Stimulated activated CD8-positive, alpha-beta memory T cell treated with anti-CD3 and anti-CD28 coated beads, Interleukin-4, amount 100 ng/mL, for 4 hours (primary cell): ENCODE data around the gene TSHZ2.

ENCODE experiments used
- DNase-seq, 2 donors: peaks; one replicate each; pipeline ENCODE4 v3.0.0-alpha.2; 2020; ENCODE audit warnings: low read depth in 2 of 2, low spot score in 1 of 2

Gene TSHZ2

DNA sequence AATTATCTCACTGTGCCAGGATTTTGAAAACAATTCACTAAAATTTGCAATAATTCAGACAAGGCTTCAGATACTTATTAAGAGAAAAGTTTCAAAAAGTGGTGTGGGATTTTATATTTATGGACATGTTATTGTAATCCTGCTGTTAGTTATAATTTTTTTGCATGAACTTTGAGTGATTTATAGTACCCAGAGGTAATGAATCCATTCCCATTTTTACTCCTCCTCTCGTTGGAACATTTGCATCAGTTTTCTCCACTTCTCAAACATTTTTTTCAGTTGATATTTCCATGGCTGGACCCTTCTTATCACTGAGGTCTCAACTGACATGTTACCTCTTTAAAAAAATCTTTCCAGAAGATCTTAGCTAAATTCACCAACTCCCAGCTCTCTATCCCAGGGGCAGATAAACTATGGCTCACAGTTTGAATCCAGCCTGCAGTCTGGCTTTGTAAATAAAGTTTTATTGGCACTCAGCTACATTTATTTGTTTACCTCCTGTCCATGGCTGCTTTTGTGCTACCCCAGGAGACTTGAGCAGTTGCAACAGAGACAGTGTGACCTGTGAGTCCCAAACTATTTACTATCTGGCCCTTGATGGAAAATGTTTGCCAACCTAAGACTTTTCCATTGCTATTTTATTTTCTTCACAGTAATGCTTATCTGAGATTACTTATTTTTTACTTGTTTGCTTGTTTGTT, 83.4 kb downstream of the TSHZ2 start:
- no peak for DNase-seq

DNA sequence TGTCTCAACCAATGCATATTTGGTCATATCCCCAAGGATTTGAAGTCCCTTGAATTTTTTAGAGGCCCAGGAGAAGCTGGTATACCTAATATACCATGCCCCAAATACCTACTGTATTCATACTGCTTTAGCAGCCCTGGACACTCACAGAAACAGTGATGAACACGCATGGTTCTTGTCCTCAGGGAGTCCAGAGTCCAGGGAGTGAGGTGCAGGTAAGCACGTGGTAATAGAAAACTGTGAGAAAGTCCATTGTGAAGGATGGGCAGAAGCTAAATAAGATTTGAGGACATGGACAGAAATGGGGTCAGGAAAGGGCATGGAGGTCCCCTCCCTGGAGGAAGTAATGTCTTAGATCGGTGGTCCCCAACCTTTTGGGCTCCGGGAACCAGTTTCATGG, 85.4 kb downstream of the TSHZ2 start:
- no peak for DNase-seq

DNA sequence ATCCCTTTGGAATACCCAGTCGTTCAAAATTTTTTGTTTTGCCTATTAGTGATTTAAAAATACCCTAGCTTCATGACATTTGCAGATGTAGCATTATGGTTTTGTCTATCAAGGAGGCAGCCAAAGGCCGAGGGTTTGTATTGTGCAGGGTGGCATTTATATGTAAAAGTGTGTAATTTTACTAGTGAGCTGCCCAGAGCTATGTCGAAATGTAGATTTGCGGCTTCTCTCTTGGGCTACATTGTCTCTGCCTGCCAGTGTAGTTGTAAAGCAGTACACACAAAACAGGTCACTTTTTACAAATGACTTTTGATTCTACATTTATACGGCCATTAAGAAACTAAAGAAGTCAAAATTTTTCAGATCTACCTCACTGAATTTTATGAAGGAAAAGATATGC, 87.7 kb downstream of the TSHZ2 start:
- no peak for DNase-seq

DNA sequence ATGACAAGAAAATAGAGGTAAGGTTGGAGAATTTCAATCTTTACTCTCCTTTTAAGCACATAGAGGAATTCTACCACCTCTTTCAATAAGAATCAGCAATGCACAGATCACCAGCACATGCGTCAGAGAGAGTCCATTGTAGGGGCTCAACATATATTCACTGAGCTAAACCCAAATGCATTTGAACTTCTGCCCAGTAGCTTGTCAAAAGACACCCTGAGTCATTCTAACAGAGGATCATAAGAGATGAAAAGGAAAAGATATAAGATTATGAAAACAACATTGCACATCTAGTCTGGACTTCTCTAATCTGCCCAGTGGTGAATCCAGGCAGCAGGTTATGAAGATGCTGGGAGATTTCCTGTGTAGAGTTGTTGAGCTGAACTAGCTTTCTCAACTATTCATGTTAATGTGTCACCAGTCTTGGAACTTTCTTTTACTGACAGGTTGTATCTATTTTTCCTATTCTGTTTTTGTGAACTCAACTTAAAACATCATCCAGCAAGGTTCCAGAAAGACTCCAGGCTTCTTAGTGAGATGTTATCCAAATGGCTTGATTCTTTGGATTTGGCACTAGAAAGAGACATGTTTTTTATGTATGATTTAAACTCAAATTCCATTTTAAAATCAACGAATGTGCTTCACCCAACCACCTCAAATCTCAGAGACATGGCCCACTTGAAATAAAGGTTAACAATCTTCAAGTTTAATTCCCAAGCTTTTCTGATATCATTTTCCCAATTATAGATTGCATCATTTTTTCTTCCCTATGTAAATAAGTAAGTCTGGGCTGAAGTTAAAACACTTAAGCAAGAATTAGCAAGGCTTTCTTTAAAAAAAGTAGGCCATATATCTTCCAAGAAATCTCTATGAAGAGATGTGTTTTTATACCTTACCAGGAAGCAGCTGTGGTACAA, 89.3 kb downstream of the TSHZ2 start:
- DNase-seq, result no peak

DNA sequence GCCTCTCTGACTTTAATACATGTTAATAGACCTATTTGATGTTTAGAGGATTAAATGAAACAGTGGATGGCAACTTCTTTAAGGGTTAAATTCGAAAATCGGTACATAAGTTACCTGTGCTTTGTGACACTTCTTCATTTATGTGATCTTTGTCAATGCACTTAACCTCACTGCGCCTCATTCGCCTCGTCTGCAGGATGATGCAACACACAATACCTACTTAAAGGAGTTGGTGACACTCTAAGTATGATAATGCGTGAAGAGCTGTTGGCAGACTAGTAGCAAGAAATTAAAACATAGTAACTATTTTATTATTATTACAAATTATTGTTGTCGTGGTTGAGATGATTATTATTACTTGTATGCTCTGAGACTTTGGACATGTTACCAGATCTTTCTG, 92.8 kb downstream of the TSHZ2 start:
- no peak for DNase-seq

DNA sequence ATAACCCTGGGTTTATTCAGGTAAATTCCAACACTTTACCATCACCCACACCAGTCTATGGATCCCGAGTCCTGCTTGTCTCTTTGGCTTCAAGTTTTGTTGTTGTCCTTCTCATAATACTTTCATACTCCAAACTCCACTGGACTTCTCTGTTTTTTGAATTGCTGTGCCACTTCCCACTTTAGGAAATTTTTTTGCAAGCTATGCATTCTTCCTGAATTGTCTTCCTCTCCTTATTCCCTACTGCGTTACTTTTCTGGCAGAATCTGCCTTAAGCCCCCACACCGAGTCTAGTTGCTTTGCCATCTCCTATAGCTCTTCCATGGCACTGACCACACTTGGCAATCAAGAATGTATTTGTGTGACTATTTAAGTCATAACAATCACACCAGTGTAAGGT, 96.1 kb downstream of the TSHZ2 start:
- no peak for DNase-seq

DNA sequence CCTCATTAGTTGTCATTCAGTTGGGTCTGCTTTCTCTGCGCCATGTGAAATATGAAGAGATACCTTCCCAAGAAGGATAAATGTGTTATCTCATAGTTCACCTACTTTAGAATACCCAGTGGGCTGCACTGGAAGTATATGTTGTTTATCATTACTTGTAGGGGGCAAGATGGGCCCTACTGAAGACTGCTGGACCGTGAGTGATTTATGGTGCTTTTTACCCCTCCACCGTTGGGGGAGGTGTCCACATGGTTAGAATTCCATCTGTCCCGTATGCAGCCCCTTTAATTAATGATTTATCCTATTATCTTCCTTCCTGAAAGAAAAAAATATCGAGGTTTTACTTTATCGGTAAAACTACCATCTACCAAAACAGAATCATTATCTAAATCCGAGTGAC, 97.0 kb downstream of the TSHZ2 start:
- DNase-seq, result no peak

DNA sequence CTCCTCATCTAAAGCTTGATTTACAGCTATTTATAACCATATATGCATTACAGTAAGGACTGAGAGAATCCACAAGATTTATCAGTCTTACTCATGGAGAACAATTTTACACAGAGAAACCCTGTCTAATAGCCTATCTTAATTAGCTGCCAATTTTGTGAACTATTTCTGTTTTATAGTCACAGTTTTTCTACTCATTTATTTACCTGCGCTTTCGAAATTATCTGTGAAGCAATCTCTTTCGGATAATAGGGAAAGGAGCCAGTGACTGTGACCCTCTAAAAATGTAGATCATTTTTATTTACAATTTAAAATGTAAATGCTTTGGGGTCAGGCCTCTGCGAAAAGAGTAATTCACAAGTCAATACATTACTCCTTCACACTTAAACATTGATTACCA, 98.1 kb downstream of the TSHZ2 start:
- no peak for DNase-seq

DNA sequence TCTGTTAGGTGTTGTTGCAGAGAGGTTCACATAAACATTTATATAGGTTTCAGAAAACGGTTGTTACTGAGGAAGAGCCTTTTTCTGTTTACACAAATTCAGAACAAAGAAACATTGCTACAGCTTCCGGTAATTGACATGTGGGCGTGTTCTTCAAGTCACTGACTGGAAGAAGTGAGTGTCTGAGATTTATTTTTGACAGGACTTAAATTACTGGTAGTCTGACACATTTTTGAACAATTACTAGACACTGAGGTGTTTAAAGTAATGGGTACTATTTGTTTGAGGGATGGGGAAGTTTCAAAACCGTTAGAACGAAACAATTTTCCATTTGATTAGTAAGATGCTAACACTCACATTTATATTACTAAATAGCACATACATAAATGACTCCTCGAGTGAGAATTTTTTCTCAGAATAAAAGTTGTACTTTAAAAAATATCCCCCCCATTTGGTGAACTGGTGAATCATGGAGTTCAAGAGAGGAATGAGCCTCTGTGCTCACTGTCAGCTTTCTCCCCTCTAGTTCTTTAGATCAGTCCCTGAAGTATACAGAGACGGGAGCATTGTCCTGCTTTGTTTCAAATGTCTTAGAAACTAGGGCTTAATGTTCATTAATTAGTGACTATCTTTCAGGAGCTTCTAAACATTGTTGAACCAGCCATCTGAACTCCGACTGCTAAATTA, 98.7 kb downstream of the TSHZ2 start:
- DNase-seq, result no peak

DNA sequence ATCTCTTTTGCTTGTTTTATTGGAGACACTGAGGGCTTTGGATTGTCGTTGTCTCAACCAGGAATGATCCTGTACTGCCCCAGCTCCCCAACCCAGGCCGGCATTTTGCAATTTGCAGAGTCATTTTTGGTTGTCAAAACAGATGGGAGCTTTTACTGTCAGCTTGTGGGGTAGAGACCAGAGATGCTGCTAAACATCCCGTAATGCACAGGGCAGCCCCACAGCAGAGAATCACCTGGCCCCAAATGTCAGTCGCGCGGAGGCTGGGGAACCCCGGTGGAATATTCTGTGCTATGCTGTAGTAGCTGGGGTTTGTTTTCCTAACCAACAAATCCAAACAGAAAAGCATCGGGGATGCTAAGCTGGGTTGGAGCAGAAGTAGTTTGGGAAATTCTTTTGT, 99.7 kb downstream of the TSHZ2 start:
- DNase-seq, result no peak

DNA sequence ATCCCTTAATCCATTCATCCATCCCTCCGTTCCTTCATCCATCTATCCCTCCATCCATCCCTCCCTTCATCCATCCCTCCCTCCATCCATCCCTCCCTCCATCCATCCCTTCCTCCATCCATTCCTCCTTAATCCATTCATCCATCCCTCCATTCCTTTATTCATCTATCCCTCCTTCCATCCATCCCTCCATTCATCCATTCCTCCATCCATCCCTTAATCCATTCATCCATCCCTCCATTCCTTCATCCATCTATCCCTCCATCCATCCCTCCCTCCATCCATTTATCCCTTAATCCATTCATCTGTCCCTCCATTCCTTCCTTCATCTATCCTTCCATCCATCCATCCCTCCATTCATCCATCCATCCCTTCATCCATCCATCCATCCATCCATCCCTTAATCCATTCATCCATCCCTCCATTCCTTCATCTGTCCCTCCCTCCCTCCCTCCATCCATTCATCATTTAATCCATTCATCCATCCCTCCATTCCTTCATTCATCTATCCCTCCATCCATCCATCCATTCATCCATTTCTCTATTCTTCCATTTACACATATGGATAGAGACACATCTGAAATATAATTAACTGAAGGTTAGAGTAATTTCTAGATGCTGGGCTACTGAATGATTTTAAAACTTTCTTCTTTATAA, 100.9 kb downstream of the TSHZ2 start:
- DNase-seq, result no peak

DNA sequence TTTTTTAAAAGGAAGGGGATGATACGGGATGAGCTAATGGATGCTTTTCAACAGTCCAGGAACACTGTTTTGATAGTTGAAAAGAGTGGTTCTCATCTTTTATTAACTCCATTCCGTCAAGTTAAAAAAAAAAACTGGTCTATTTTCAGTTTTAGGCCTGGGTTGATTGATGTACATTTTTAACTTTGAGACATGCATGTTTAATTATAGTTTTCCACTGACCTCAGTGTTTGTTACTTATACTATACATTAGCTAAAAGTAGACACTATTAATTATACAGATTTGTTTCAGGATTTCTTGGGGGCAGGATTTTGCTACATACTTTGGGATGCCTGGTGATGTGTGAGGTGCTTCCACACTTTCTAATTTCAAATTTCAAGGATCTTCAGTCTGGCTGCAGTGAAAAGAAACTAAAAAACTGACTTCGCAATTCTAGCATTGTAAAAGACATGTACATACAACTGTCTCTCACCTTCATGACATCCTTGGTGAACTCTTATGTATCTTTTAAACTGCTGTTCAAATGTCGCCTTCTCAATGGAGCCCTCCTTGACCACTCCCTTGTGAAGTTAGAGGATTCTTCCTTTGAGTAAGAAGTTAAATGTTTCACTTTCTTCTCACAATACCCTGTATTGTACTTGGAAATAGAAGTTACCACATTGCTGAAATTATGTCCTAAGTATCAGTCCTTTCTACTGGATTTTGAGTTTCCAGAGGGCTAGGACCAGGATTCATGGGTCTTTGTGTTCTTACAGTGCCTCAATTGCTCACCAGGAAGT, 101.7 kb downstream of the TSHZ2 start:
- no peak for DNase-seq

DNA sequence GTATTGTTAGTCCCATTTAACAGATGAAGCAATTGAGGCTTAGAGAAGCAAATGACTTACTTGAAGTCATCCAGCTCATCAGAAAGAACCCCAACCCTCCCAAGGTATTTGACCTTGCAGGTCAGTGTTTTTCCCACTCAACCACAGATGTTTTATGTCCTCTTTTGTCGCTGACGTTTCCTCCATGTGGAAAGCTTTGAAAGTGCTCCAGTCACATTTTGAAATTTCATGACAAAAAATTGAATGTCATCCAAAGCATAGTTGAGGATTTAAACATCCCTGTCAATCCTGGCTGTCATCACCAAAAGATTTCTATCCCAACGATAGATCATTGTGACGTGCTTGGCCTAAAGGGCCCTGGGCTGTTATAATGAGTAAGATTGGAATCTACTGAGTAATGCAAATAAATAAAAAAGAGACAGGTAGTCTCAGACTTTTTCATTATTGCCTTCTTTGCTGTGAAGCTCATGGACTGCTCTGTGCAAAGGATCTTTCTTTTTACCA, 102.7 kb downstream of the TSHZ2 start:
- no peak for DNase-seq

DNA sequence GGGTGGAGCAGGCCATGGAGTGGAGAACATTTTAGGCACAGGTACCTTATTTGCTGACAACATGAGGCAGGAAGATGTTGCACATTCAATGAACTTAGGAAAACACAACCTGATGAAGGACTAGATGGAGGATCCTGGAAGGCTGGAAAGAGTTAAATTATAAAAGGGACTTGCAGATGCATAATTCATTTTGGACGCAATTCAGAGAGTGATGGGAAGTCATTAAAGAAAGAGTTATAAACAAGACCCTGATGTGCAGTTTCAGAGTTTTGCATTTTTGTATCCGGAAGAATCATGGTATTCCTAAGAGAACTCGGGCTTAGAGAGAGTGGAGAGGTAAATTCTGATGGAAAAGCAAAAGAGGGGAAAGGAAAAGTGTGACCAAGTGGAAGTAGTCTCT, 104.5 kb downstream of the TSHZ2 start:
- DNase-seq, result no peak

DNA sequence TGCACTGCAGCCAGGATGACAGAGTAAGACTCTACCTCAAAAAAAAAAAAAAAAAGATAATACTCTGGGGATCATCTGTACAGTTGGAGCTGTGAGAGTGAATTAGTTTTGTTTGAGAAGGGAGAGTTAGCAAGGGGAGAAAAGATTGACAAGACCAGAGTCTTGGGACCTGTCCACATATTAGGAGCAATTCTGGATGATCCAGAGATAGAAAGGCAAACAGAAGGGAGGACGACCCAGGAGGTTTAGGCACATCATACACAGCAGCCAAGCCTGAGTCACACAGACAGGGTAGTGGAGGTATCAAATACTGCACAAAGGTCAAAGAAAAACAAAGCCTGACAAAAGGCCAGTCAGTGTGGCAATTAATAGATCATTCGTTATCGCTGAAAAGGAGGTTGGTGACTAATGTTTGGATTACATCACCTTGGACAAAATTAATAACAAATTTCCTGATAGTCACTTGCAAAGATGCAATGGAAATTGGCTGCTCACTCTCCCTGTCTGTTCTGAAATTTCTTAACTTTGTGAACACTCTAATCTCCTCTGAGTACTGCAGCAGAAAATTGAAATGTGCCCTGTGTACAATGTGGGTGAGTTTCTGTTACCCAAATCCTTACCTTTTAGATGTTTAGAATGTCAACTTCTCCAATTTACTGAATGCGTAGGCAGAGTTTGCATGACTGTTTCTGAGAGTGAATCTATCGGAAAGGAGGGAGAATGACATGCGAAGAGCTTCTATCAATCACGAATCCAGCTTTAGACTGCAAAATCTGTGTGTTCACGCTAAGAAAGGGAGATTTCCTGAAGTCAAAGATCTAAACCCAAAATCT, 105.4 kb downstream of the TSHZ2 start:
- DNase-seq, result no peak

DNA sequence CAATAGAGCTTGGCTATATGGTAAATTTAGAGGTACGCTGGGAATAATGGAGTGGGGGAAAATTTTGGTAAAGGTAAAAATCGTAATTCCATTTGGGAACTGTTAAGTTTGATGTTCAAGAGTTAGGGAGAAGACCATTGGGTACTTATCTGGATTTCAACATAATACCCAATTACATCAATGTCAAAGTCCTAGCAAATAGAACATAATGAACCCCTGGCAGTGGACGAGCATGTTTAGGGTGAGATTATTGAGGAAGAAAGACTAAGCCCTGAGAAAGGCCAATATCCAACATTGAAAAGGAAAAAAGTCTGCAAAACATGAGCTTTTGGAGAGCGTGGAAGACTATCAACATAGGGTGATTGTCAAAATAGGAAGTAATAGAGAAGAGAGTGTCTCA, 106.6 kb downstream of the TSHZ2 start:
- no peak for DNase-seq

DNA sequence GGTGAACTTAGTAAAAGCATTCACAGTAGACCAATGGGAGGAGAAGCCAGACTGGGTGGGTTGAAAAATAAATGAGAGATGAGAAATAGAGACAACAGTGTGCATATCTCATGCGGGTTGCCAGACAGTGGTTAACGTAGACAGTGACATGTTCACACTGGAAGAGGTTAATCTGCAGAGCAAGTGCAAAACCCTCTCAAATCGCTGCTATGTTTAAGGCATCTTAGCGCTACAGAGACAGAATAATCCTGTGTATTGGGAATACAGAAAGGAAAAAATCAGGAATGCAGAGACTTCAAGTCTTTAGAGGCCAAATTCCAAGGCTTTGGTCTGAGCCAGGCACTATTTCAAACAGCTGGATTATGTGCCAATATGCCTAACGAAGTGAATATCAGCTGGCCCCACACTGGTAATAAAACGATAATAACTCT, 107.1 kb downstream of the TSHZ2 start:
- no peak for DNase-seq

DNA sequence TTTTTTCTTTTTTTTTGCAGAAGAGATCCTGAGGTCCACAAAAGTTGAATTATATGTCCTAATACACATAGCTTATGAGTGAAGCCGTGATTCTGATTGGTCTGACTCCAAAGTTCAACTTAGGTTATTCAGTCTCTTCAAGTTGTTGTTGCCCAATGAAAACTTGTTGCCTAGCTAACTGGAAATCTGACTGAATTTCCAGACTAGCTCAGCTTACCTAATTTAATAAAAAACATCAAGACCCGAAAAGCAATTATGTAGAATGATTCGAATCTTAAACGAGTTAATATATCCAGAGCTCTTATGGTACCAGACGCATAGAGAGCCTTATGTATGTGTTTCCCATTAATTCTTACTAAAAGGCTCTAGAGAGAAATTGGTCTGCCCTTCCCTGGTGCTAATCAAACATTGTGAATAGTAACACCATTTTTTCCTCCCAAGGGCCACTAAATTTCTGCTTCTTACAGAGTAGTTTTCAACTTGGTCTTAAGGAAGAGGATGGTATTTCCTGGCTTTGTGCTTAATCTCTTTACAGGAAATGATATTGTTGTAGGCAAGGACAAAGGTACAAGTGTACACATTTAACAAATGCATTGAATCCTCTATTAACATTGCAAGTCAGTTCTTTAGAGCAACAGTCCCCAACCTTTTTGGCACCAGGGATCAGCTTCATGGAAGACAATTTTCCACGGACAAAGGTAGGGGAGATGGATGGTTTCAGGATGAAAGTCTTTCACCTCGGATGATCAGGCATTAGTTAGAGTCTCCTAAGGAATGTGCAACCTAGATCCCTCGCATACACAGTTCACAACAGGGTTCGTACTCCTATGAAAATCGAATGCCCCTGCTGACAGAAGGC, 107.9 kb downstream of the TSHZ2 start:
- no peak for DNase-seq

DNA sequence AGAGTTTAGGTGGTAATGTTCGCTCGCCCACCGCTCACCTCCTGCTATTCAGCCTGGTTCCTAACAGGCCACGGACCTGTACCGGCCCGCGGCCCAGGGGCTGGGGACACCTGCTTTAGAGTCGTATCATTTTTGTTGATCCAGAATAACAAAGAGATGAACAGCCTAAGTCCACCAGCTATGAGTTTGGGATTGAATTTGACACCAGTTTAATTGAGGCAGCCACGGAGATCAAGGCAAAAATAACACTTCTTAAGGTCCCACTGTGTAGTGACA, 108.5 kb downstream of the TSHZ2 start:
- DNase-seq, result no peak
